Astrocyte (in vitro differentiated cells and primary cell): Measurements from ENCODE around the gene CCDC6. TPM values are rescaled to one million over a fixed set of nuclear protein-coding genes. Genes with fewer than 3 reads are reported as not detected.

Experiments used
- DNase-seq: peaks from one replicate; pipeline ENCODE4 v3.0.0-alpha.2; 2010; ENCODE audit warnings: low read depth
- FAIRE-seq: peaks from 2 replicates; lab custom pipeline; 2011; peaks lifted over from hg19 to GRCh38; lab: Jason Lieb, UNC
- H2AFZ ChIP-seq: 2 replicates; pipeline ENCODE4 v1.6.0; 2012; ENCODE audit warnings: low read depth, low read length, inconsistent platforms
- H3K27ac ChIP-seq: 2 replicates; pipeline ENCODE4 v1.5.1; 2011; ENCODE audit warnings: low read depth, low read length, inconsistent platforms
- H3K27me3 ChIP-seq: 2 replicates; pipeline ENCODE4 v1.6.0; 2011; ENCODE audit warnings: low read length, inconsistent platforms; ENCODE audit not compliant: insufficient read depth
- H3K36me3 ChIP-seq: 2 replicates; pipeline ENCODE4 v1.5.1; 2011; ENCODE audit warnings: low read length, inconsistent platforms; ENCODE audit not compliant: insufficient read depth
- H3K4me1 ChIP-seq: 2 replicates; pipeline ENCODE4 v1.5.1; 2011; ENCODE audit warnings: low read length, inconsistent platforms; ENCODE audit not compliant: insufficient read depth
- H3K4me2 ChIP-seq: 2 replicates; pipeline ENCODE4 v1.6.0; 2012; ENCODE audit warnings: low read length, inconsistent platforms
- H3K4me3 ChIP-seq: 2 replicates; pipeline ENCODE4 v1.5.1; 2011; ENCODE audit warnings: low read depth, mild to moderate bottlenecking, low read length, inconsistent platforms; ENCODE audit not compliant: insufficient read depth
- H3K79me2 ChIP-seq: 2 replicates; pipeline ENCODE4 v1.6.0; 2012; ENCODE audit warnings: mild to moderate bottlenecking, low read length, inconsistent platforms; ENCODE audit not compliant: insufficient read depth
- H3K9ac ChIP-seq: 2 replicates; pipeline ENCODE4 v1.6.0; 2012; ENCODE audit warnings: mild to moderate bottlenecking, low read length, inconsistent platforms
- H3K9me3 ChIP-seq: 2 replicates; pipeline ENCODE4 v1.5.1; 2012; ENCODE audit warnings: low read depth, mild to moderate bottlenecking, low read length, inconsistent platforms; ENCODE audit not compliant: insufficient read depth
- H4K20me1 ChIP-seq: 2 replicates; pipeline ENCODE4 v1.6.0; 2012; ENCODE audit warnings: low read length, inconsistent platforms; ENCODE audit not compliant: insufficient read depth
- H3K27ac Mint-ChIP-seq: one replicate; pipeline ENCODE4 v1.8.0; 2021; ENCODE audit warnings: mild to moderate bottlenecking, mixed read lengths; ENCODE audit not compliant: unreplicated experiment
- H3K27me3 Mint-ChIP-seq: one replicate; pipeline ENCODE4 v1.8.0; 2021; ENCODE audit warnings: low read depth, mixed read lengths; ENCODE audit not compliant: unreplicated experiment
- H3K36me3 Mint-ChIP-seq: one replicate; pipeline ENCODE4 v1.8.0; 2021; ENCODE audit warnings: low read depth, mixed read lengths; ENCODE audit not compliant: unreplicated experiment
- H3K4me1 Mint-ChIP-seq: one replicate; pipeline ENCODE4 v1.8.0; 2021; ENCODE audit warnings: low read depth, mixed read lengths; ENCODE audit not compliant: unreplicated experiment
- H3K4me3 Mint-ChIP-seq: one replicate; pipeline ENCODE4 v1.8.0; 2021; ENCODE audit warnings: mild to moderate bottlenecking, moderate library complexity, mixed read lengths; ENCODE audit not compliant: unreplicated experiment
- H3K9me3 Mint-ChIP-seq: one replicate; pipeline ENCODE4 v1.8.0; 2021; ENCODE audit warnings: mild to moderate bottlenecking, mixed read lengths; ENCODE audit not compliant: unreplicated experiment
- EZH2 ChIP-seq: IDR thresholded peaks from 2 replicates; pipeline ENCODE4 v1.6.1; 2012; ENCODE audit warnings: mild to moderate bottlenecking, low read length, inconsistent platforms; ENCODE audit not compliant: insufficient read depth
- total RNA-seq: library from RNA; stranded (reverse); gene quantifications from 2 replicates; pipeline ENCODE4 v1.2.1, GENCODE V29; 2021
- TF ChIP-seq, protein P1 (sequence below): IDR thresholded peaks from 2 replicates; pipeline ENCODE4 v1.5.1; 2011; ENCODE audit warnings: low read depth, mild to moderate bottlenecking, inconsistent platforms, low read length, moderate library complexity; ENCODE audit not compliant: insufficient read depth

The CCDC6 gene
- total RNA-seq, 1 donor from 2014 or later, result 69.4 TPM

DNA sequence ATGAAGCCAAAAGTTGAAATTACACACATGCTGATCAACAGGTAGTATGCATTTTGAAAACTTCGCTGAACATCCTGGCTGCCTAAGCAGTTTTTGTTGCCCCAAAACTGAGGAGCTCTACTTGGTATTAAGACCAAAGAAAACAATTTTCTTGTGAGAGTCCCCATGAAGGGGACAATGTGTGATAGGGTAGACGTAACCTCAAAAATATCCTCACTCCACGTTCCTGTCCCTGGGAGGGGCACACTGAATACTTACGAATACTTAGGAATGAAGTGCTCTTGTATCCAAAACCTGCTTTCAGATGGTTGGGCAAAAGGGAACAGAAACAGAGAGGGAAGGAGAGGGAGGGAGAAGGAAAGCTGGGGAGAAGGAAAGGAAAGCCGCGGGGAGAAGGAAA, 24.7 kb downstream of the CCDC6 start:
- Histone ChIP-seq H3K4me2 (no peak overlapping the region), H3K27me3 (no peaks in the 10 kb centered on the region), H3K36me3 (no peaks in the 10 kb centered on the region), H2AFZ (no peak overlapping the region), H3K9me3 (no peaks in the 10 kb centered on the region), H3K9ac (no peak overlapping the region), H4K20me1 (peaks cover 54% of the 10 kb centered on the region), H3K79me2 (peaks cover 85% of the 10 kb centered on the region), H3K27ac (no peak overlapping the region), H3K4me1 (peaks cover 12% of the 10 kb centered on the region), H3K4me3 (no peak overlapping the region)
- Mint-ChIP-seq H3K9me3 (no peaks in the 10 kb centered on the region), H3K36me3 (peaks cover 10% of the 10 kb centered on the region), H3K4me1 (peaks cover 32% of the 10 kb centered on the region), H3K27me3 (no peaks in the 10 kb centered on the region), H3K27ac (no peak overlapping the region), H3K4me3 (no peak overlapping the region)
- DNase-seq, result no peak
- no peak for FAIRE-seq
- TF ChIP-seq, protein P1, sequence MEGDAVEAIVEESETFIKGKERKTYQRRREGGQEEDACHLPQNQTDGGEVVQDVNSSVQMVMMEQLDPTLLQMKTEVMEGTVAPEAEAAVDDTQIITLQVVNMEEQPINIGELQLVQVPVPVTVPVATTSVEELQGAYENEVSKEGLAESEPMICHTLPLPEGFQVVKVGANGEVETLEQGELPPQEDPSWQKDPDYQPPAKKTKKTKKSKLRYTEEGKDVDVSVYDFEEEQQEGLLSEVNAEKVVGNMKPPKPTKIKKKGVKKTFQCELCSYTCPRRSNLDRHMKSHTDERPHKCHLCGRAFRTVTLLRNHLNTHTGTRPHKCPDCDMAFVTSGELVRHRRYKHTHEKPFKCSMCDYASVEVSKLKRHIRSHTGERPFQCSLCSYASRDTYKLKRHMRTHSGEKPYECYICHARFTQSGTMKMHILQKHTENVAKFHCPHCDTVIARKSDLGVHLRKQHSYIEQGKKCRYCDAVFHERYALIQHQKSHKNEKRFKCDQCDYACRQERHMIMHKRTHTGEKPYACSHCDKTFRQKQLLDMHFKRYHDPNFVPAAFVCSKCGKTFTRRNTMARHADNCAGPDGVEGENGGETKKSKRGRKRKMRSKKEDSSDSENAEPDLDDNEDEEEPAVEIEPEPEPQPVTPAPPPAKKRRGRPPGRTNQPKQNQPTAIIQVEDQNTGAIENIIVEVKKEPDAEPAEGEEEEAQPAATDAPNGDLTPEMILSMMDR, result no peak
- TF ChIP-seq EZH2, result no peak

- Mint-ChIP-seq H3K4me1 (peaks cover 35% of the 10 kb centered on the region), H3K4me3 (no peak overlapping the region)
These were observed 25.3 kb downstream of the CCDC6 start for GRCh38 chr10:59880971-59881510.

More at GRCh38 chr10:59880971-59881510, 25.3 kb downstream of the CCDC6 start:
- Histone ChIP-seq H2AFZ (no peak overlapping the region), H3K79me2 (peaks cover 83% of the 10 kb centered on the region), H3K9ac (no peak overlapping the region), H3K4me1 (peaks cover 12% of the 10 kb centered on the region), H3K4me3 (no peak overlapping the region), H3K27ac (no peak overlapping the region), H4K20me1 (peaks cover 48% of the 10 kb centered on the region), H3K9me3 (no peaks in the 10 kb centered on the region), H3K36me3 (no peaks in the 10 kb centered on the region), H3K27me3 (no peaks in the 10 kb centered on the region), H3K4me2 (no peak overlapping the region)
- no peak overlapping the region for H3K27ac Mint-ChIP-seq
- no peak for TF ChIP-seq EZH2
- TF ChIP-seq, protein P1, result no peak
- no peak for DNase-seq
- no peak for FAIRE-seq
- no peaks in the 10 kb centered on the region for H3K27me3 Mint-ChIP-seq
- no peaks in the 10 kb centered on the region for H3K9me3 Mint-ChIP-seq
- peaks cover 10% of the 10 kb centered on the region for H3K36me3 Mint-ChIP-seq
